SJSA1 (cell line): ENCODE results near the gene CNN2. TPM values are rescaled to one million over a fixed set of nuclear protein-coding genes. Genes with fewer than 3 reads are reported as not detected.

Source experiments
- DNase-seq, 2 experiments: peaks; one replicate each; pipeline ENCODE4 v3.0.0-alpha.2; 2015 to 2020; ENCODE audit warnings: low spot score in 2 of 2, low read depth in 1 of 2
- H3K27ac ChIP-seq: fragments of 250-450 bp; sonication (Bioruptor Pico); 2 replicates; pipeline ENCODE4 v1.5.1; 2020; ENCODE audit warnings: mild to moderate bottlenecking, moderate library complexity
- H3K27me3 ChIP-seq: fragments of 250-450 bp; sonication (Bioruptor Pico); replicated peaks from 2 replicates; pipeline ENCODE4 v1.5.1; 2020; ENCODE audit warnings: mild to moderate bottlenecking, moderate library complexity
- H3K36me3 ChIP-seq: fragments of 250-450 bp; sonication (Bioruptor Pico); 2 replicates; pipeline ENCODE4 v1.5.1; 2020; ENCODE audit warnings: mild to moderate bottlenecking
- H3K4me1 ChIP-seq: fragments of 250-450 bp; sonication (Bioruptor Pico); replicated peaks from 2 replicates; pipeline ENCODE4 v1.6.1; 2021; ENCODE audit warnings: mild to moderate bottlenecking
- H3K4me3 ChIP-seq: fragments of 250-450 bp; sonication (Bioruptor Pico); 2 replicates; pipeline ENCODE4 v1.5.1; 2020; ENCODE audit warnings: mild to moderate bottlenecking
- H3K9me3 ChIP-seq: fragments of 250-450 bp; sonication (Bioruptor Pico); replicated peaks from 2 replicates; pipeline ENCODE4 v1.5.1; 2020; ENCODE audit warnings: mild to moderate bottlenecking
- total RNA-seq: library from RNA; depleted of rRNA; stranded (reverse); fragments of >200 nt; shearing (Covaris generic); gene quantifications from 2 replicates; pipeline ENCODE4 v1.2.3, GENCODE V29; 2014; rRNA removed

CNN2 gene
- 403 and 441 TPM in 2 replicates for total RNA-seq

GRCh38 chr19:1025960-1026782 lies at the start of gene CNN2:
Gene CNN2, plus strand, starts transcription at chr19:1026608. Its CDS starts 54 bp downstream, at chr19:1026662.
- H3K36me3 ChIP-seq: peaks cover 37% of the 10 kb centered on the region
- H3K9me3 ChIP-seq: no peaks in the 10 kb centered on the region
- H3K27me3 ChIP-seq: no peaks in the 10 kb centered on the region
- peaks cover 25% of the 10 kb centered on the region for H3K4me1 ChIP-seq
- H3K4me3 ChIP-seq: peak within 1 kb of the TSS; percentile 98
- peak; percentile 72 to 84 for DNase-seq
- peak within 1 kb of the TSS; percentile 95 for H3K27ac ChIP-seq

GRCh38 chr19:977058-977464 lies 49.3 kb upstream of the CNN2 start:
- Histone ChIP-seq H3K4me3 (no peak overlapping the region), H3K4me1 (no peaks in the 10 kb centered on the region), H3K36me3 (no peaks in the 10 kb centered on the region), H3K27me3 (no peaks in the 10 kb centered on the region), H3K9me3 (no peaks in the 10 kb centered on the region), H3K27ac (no peak overlapping the region)
- no peak for DNase-seq

- H3K36me3 ChIP-seq: peaks cover 2% of the 10 kb centered on the region; the same call in 1 of the 2 replicates
- no peak overlapping the region for H3K4me3 ChIP-seq
- H3K4me1 ChIP-seq: peaks cover 12% of the 10 kb centered on the region
- no peak overlapping the region for H3K27ac ChIP-seq
- DNase-seq: no peak
- H3K9me3 ChIP-seq: no peaks in the 10 kb centered on the region
- no peaks in the 10 kb centered on the region for H3K27me3 ChIP-seq
Observed at GRCh38 chr19:979318-979741, 47.1 kb upstream of the CNN2 start.

- H3K36me3 ChIP-seq: peaks cover 3% of the 10 kb centered on the region; the same call in 1 of the 2 replicates
Observed at GRCh38 chr19:980133-980998, 46.0 kb upstream of the CNN2 start.

DNA sequence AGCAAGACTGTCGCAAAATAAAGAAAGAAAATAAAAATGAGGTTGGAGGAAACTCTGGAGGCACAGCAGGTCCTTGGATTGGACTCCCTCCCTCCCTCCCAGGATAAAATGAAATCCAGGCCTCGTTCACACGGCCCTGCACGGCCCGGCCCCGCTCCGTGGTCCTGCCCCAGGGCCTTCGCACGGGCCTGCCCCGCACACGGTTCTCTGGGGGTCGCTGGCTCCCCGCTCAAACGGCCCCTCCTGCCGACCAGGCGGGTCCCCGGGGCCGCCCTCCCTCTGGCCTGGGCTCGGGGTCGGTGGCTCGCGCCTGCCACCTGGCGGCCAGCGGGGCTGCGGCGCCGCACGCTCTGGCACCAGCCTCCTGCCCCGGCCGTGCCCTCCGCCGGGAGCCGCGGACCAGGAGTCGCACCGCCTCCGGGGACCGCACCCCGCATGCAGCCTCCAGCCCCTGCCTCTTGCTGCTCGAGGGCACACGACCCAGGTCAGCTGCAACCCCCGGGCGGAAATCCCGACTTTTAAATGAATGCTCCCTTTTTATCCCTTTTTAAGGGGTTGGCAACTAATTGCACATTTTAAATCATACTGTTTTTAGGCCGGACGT lies 43.7 kb upstream of the CNN2 start:
- DNase-seq: peak; percentile 67 to 78
- no peak overlapping the region for H3K27ac ChIP-seq
- peaks cover 20% of the 10 kb centered on the region for H3K4me1 ChIP-seq
- H3K9me3 ChIP-seq: no peaks in the 10 kb centered on the region
- H3K4me3 ChIP-seq: peak overlapping the region; percentile 29
- no peaks in the 10 kb centered on the region for H3K27me3 ChIP-seq
- peaks cover 22% of the 10 kb centered on the region for H3K36me3 ChIP-seq

More at GRCh38 chr19:980133-980998, 46.0 kb upstream of the CNN2 start:
- Histone ChIP-seq H3K27me3 (no peaks in the 10 kb centered on the region), H3K27ac (no peak overlapping the region), H3K9me3 (no peaks in the 10 kb centered on the region), H3K4me1 (peaks cover 19% of the 10 kb centered on the region), H3K4me3 (no peak overlapping the region)
- no peak for DNase-seq

GRCh38 chr19:984165-984967 lies 42.0 kb upstream of the CNN2 start, which contains the start of gene WDR18:
Gene WDR18, plus strand, starts transcription at chr19:984345. Its CDS starts 9 bp downstream, at chr19:984354.
- peak within 1 kb of the TSS; percentile 87 for H3K4me3 ChIP-seq
- peaks cover 20% of the 10 kb centered on the region for H3K4me1 ChIP-seq
- H3K36me3 ChIP-seq: peaks cover 32% of the 10 kb centered on the region
- H3K27ac ChIP-seq: peak within 1 kb of the TSS; percentile 80
- DNase-seq: peak; percentile 91 to 93
- H3K27me3 ChIP-seq: no peaks in the 10 kb centered on the region
- H3K9me3 ChIP-seq: no peaks in the 10 kb centered on the region

DNA sequence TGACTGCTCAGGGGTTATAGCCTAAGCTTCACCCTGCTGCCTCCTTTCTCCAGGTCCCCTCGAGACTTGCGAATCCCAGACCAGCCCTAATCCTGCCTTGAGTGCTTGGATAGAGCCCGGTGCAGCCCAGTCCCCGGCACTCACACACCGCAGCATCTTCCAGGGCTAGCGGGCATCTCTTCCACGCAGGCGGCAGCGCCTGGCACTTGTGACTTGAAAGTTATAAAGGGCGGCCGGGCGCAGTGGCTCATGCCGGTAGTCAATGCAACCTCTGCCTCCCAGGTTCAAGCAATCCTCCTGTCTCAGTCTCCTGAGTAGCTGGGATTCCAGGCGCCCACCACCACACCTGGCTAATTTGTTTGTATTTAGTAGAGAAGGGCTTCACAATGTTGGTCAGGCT lies 40.3 kb upstream of the CNN2 start:
- Histone ChIP-seq H3K36me3 (peaks cover 50% of the 10 kb centered on the region), H3K27ac (no peak overlapping the region), H3K4me1 (peaks cover 20% of the 10 kb centered on the region), H3K9me3 (no peaks in the 10 kb centered on the region), H3K27me3 (no peaks in the 10 kb centered on the region), H3K4me3 (no peak overlapping the region)
- no peak for DNase-seq

DNA sequence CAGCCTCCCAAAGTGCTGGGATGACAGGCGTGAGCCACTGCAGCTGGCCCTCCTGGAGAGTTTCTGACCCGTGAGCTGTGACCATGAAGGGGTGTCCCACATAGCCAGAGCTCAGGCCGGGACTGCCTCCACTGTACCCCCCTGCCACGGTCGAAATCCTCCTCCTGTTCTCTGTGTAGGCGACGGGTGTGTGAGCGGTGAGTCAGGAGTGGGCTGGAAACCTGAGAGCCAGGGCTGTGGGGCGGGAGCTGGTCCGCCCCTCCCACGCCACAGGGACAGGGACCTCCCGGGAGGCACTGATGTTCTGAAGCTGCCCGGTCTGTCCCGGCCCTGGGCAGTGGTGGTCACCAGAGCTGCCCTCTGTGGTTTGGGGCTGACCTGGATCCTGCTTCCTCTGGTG lies 38.3 kb upstream of the CNN2 start:
- Histone ChIP-seq H3K27me3 (no peaks in the 10 kb centered on the region), H3K36me3 (peaks cover 64% of the 10 kb centered on the region), H3K27ac (no peak overlapping the region), H3K9me3 (no peaks in the 10 kb centered on the region), H3K4me3 (no peak overlapping the region), H3K4me1 (peaks cover 14% of the 10 kb centered on the region)
- no peak for DNase-seq

DNA sequence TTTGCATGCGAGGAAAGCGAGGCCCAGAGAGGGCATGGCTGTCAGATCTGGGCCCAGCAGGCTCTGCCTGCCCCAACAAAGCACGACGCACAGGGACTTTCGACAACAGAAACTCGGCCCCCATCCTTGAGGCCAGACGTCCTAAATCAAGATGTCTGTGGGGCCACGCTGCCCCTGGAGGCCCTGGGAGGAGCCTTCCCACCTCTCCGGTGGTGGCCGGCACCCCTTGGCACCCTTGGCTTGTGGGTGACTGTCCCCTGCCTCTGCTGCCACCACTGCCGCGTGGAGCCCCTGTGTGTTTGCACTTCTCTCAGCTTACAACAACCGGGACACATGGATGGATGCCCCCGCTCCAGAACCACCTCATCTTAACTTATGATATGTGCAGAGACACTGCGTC lies 37.9 kb upstream of the CNN2 start:
- Histone ChIP-seq H3K36me3 (peaks cover 64% of the 10 kb centered on the region), H3K4me3 (no peak overlapping the region), H3K27me3 (no peaks in the 10 kb centered on the region), H3K27ac (no peak overlapping the region), H3K9me3 (no peaks in the 10 kb centered on the region), H3K4me1 (peaks cover 14% of the 10 kb centered on the region)
- no peak for DNase-seq

GRCh38 chr19:989381-990081 lies 36.9 kb upstream of the CNN2 start:
- DNase-seq: no peak
- Histone ChIP-seq H3K9me3 (no peaks in the 10 kb centered on the region), H3K4me3 (no peak overlapping the region), H3K27me3 (no peaks in the 10 kb centered on the region), H3K36me3 (peaks cover 70% of the 10 kb centered on the region), H3K4me1 (peaks cover 8% of the 10 kb centered on the region; the same call in 1 of the 2 replicates), H3K27ac (no peak overlapping the region)

- no peaks in the 10 kb centered on the region for H3K9me3 ChIP-seq
- no peak for DNase-seq
- no peak overlapping the region for H3K27ac ChIP-seq
- peaks cover 3% of the 10 kb centered on the region; the same call in 1 of the 2 replicates for H3K4me1 ChIP-seq
- peaks cover 71% of the 10 kb centered on the region for H3K36me3 ChIP-seq
- H3K4me3 ChIP-seq: no peak overlapping the region
- H3K27me3 ChIP-seq: no peaks in the 10 kb centered on the region
Observed at GRCh38 chr19:990119-990571, 36.3 kb upstream of the CNN2 start.

DNA sequence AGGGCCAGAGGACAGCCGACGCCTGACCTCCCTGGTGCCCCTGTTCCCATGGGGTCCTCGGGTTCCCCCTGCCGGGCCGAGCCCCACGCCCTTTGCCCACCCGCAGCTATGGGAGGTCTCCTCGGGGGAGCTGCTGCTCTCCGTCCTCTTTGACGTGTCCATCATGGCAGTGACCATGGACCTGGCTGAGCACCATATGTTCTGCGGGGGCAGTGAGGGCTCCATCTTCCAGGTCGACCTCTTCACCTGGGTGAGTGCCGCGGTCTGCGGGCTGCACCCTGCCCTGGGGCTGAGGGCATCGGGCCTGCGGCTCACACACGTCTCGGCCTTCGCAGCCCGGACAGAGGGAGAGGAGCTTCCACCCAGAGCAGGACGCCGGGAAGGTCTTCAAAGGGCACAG lies 35.7 kb upstream of the CNN2 start:
- no peak overlapping the region for H3K4me3 ChIP-seq
- H3K4me1 ChIP-seq: no peaks in the 10 kb centered on the region
- peaks cover 3% of the 10 kb centered on the region for H3K27me3 ChIP-seq
- peaks cover 70% of the 10 kb centered on the region for H3K36me3 ChIP-seq
- no peak overlapping the region for H3K27ac ChIP-seq
- no peaks in the 10 kb centered on the region; the same call in 1 of the 2 replicates for H3K9me3 ChIP-seq
- no peak for DNase-seq
